IMR-90 (cell line): ENCODE data around the gene TECTA. TPM values are rescaled to one million over a fixed set of nuclear protein-coding genes. Genes with fewer than 3 reads are reported as not detected.

Experiments
- ATAC-seq: fragments of 200-7000 bp; cut with Tn5 transposase; 2 replicates; pipeline ENCODE4 v1.9.1; 2020; ENCODE audit warnings: low read depth, mild to moderate bottlenecking, moderate library complexity
- BruUV-seq: library from RNA; stranded (reverse); fragments of 400-500 nt; replicated peaks from 2 replicates; lab custom pipeline; 2021; lab: Mats Ljungman, UMichigan
- CTCF ChIA-PET: fragments of 300-600 bp; formaldehyde crosslinking; extraction: SDS; loops from one replicate; lab custom pipeline; 2021; ENCODE audit warnings: antibody characterized with exemption; lab: Yijun Ruan, JAX
- POLR2A ChIA-PET: fragments of 300-600 bp; sonication (Branson Sonifier 250); formaldehyde crosslinking; loops from one replicate; lab custom pipeline; 2022; ENCODE audit warnings: antibody characterized with exemption; ENCODE audit not compliant: unreplicated experiment; lab: Charles Lee
- DNase-seq: peaks from one replicate; pipeline ENCODE4 v3.0.0; 2013
- H2AFZ ChIP-seq: replicated peaks from 2 replicates; pipeline ENCODE3; 2013; ENCODE audit warnings: low read length, mild to moderate bottlenecking; ENCODE audit not compliant: poor library complexity
- H2AK5ac ChIP-seq: 2 replicates; pipeline ENCODE4 v1.6.1; 2013; ENCODE audit warnings: low read depth, low read length, inconsistent platforms
- H2AK9ac ChIP-seq: replicated peaks from 2 replicates; pipeline ENCODE3; 2013; ENCODE audit warnings: mild to moderate bottlenecking, low read depth, low read length, moderate library complexity; ENCODE audit not compliant: poor library complexity
- H2BK120ac ChIP-seq: 2 replicates; pipeline ENCODE4 v1.6.1; 2013; ENCODE audit warnings: low read depth, low read length, inconsistent platforms
- H2BK15ac ChIP-seq: 3 replicates; pipeline ENCODE4 v1.6.1; 2013; ENCODE audit warnings: low read depth, low read length, inconsistent platforms
- H2BK20ac ChIP-seq: 2 replicates; pipeline ENCODE4 v1.6.1; 2013; ENCODE audit warnings: low read depth, mild to moderate bottlenecking, inconsistent platforms, low read length, moderate library complexity
- H2BK5ac ChIP-seq: 2 replicates; pipeline ENCODE4 v1.6.1; 2013; ENCODE audit warnings: mild to moderate bottlenecking, low read depth, low read length, inconsistent platforms; ENCODE audit not compliant: poor library complexity, severe bottlenecking
- H3K14ac ChIP-seq: replicated peaks from 2 replicates; pipeline ENCODE4 v1.6.1; 2013; ENCODE audit warnings: low read depth, low read length, inconsistent platforms
- H3K18ac ChIP-seq: 2 replicates; pipeline ENCODE4 v1.6.1; 2013; ENCODE audit warnings: low read depth, low read length, control low read depth
- H3K23ac ChIP-seq: 2 replicates; pipeline ENCODE4 v1.6.1; 2013; ENCODE audit warnings: low read depth, low read length, inconsistent platforms
- H3K27ac ChIP-seq: 2 replicates; pipeline ENCODE4 v1.5.1; 2013; ENCODE audit warnings: mild to moderate bottlenecking, control low read depth, low read length; ENCODE audit not compliant: insufficient read depth
- H3K27me3 ChIP-seq: 2 replicates; pipeline ENCODE4 v1.6.1; 2013; ENCODE audit warnings: low read length; ENCODE audit not compliant: control insufficient read depth, insufficient read depth
- H3K36me3 ChIP-seq: 2 replicates; pipeline ENCODE4 v1.6.1; 2013; ENCODE audit warnings: low read length, mixed read lengths; ENCODE audit not compliant: control insufficient read depth, insufficient read depth
- H3K4ac ChIP-seq: 2 replicates; pipeline ENCODE4 v1.6.1; 2013; ENCODE audit warnings: low read depth, low read length, inconsistent platforms
- H3K4me1 ChIP-seq: 2 replicates; pipeline ENCODE4 v1.6.1; 2013; ENCODE audit warnings: low read length, mixed read lengths; ENCODE audit not compliant: control insufficient read depth, insufficient read depth
- H3K4me2 ChIP-seq: 2 replicates; pipeline ENCODE4 v1.6.1; 2013; ENCODE audit warnings: low read depth, mild to moderate bottlenecking, control low read depth, low read length, moderate library complexity
- H3K4me3 ChIP-seq: 2 replicates; pipeline ENCODE4 v1.5.1; 2013; ENCODE audit warnings: low read depth, mild to moderate bottlenecking, control low read depth, low read length, moderate library complexity; ENCODE audit not compliant: insufficient read depth
- H3K56ac ChIP-seq: 2 replicates; pipeline ENCODE4 v1.6.1; 2013; ENCODE audit warnings: low read length, inconsistent platforms; ENCODE audit not compliant: insufficient read depth; ENCODE audit errors: extremely low read depth
- H3K79me1 ChIP-seq, 2 experiments: 2 replicates each; pipeline ENCODE4 v1.6.1; 2013; ENCODE audit warnings: low read length in 2 of 2, inconsistent platforms in 1 of 2, low read depth in 1 of 2
- H3K9ac ChIP-seq: 2 replicates; pipeline ENCODE4 v1.6.1; 2013; ENCODE audit warnings: low read depth, low read length, control low read depth
- H3K9me1 ChIP-seq: 2 replicates; pipeline ENCODE4 v1.6.1; 2013; ENCODE audit warnings: low read length, inconsistent platforms; ENCODE audit not compliant: insufficient read depth
- H3K9me3 ChIP-seq: 2 replicates; pipeline ENCODE4 v1.6.1; 2013; ENCODE audit warnings: low read length; ENCODE audit not compliant: control insufficient read depth, insufficient read depth
- H4K20me1 ChIP-seq: 2 replicates; pipeline ENCODE4 v1.6.1; 2013; ENCODE audit warnings: low read length, inconsistent platforms; ENCODE audit not compliant: insufficient read depth
- H4K5ac ChIP-seq: 2 replicates; pipeline ENCODE4 v1.6.1; 2013; ENCODE audit warnings: mild to moderate bottlenecking, low read depth, low read length, control low read depth
- H4K8ac ChIP-seq, 2 experiments: 2 replicates each; pipeline ENCODE4 v1.6.1; 2013; ENCODE audit warnings: low read depth in 2 of 2, low read length in 2 of 2, control low read depth in 1 of 2, inconsistent platforms in 1 of 2
- H4K91ac ChIP-seq: 2 replicates; pipeline ENCODE4 v1.6.1; 2013; ENCODE audit warnings: low read depth, low read length, inconsistent platforms; ENCODE audit not compliant: insufficient read depth
- BHLHE40 ChIP-seq: fragments of 150-350 bp; IDR thresholded peaks from 2 replicates; pipeline ENCODE4 v1.6.1; 2016; ENCODE audit warnings: mild to moderate bottlenecking, low read depth, low read length
- CHD1 ChIP-seq: IDR thresholded peaks from 2 replicates; pipeline ENCODE4 v1.6.1; 2012; ENCODE audit warnings: low read depth, low read length, improper control_type of control experiment
- FOS ChIP-seq: fragments of 150-350 bp; IDR thresholded peaks from 2 replicates; pipeline ENCODE4 v1.6.1; 2016; ENCODE audit warnings: low read depth, low read length
- RAD21 ChIP-seq: IDR thresholded peaks from 2 replicates; pipeline ENCODE4 v1.6.1; 2012; ENCODE audit warnings: low read length, improper control_type of control experiment
- RCOR1 ChIP-seq: IDR thresholded peaks from 2 replicates; pipeline ENCODE4 v1.6.1; 2012; ENCODE audit warnings: mild to moderate bottlenecking, low read length, improper control_type of control experiment; ENCODE audit not compliant: insufficient replicate concordance
- WGBS, 2 experiments: methylation state at CpG; one replicate each; pipeline versions ENCODE4 v1.1.5 to v1.1.7; 2013; ENCODE audit warnings: missing lambda C conversion rate in 2 of 2; ENCODE audit not compliant: insufficient read length in 1 of 2; ENCODE audit errors: extremely low coverage in 2 of 2; 5-methylcytosine and 5-hydroxymethylcytosine counted together
- dilution Hi-C: fragments of 300-500 bp; cut with HindIII; formaldehyde crosslinking; loops from one replicate; pipeline ENCODE4 v1.14.3; 2018; ENCODE audit warnings: low sequenced_read_pairs; ENCODE audit not compliant: unreplicated experiment
- in situ Hi-C: fragments of 300-500 bp; cut with MboI; formaldehyde crosslinking; loops from 3 replicates; pipeline ENCODE4 v1.14.3; 2019; ENCODE audit warnings: low sequenced_read_pairs, inconsistent platforms, mixed read lengths
- intact Hi-C: fragments of 100-400 bp; cut with micrococcal nuclease; formaldehyde crosslinking; loops from 2 replicates; pipeline ENCODE4 v1.10.0; 2022
- polyA plus RNA-seq, 3 experiments: library from polyadenylated mRNA; depleted of rRNA; stranded (reverse); fragments of >200 nt; gene quantifications; 2 replicates each; pipeline ENCODE4 v1.2.3, GENCODE V29; 2012; ENCODE audit warnings: low replicate concordance in 1 of 3
- total RNA-seq: library from RNA; depleted of rRNA; stranded (reverse); fragments of >200 nt; gene quantifications from 2 replicates; pipeline ENCODE4 v1.2.3, GENCODE V29; 2012

Gene TECTA
- total and polyA plus RNA-seq, 2 of the 4 experiments (the other 2 are of a cell fraction): 0.17 to 0.18 TPM

DNA sequence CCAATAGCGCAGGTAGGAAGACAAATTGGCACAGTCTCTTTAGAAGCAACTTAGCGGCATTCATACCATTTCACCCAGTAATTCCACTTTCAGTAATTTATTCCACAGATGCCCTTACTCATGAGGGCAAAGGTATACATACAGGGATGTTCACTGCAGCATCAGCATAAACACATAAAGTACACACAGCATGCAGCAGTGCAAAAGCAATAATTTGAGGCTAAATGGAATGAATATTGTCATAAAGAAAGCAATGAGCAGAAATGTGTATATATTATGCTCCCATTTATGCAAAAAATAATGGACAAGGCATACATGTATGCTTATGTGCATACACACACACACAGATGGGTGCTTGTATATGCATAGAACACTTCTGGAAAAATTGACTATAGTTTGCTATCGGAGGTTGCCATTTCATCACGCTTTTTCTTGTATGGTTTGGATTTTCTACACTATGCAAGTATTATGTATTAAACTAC, 50.2 kb downstream of the TECTA start:
- dilution Hi-C loops (no loop called here), intact Hi-C loops (no loop called here), in situ Hi-C loops (no loop called here)
- Histone ChIP-seq H3K27ac (no peak overlapping the region), H2AFZ (no peak overlapping the region), H4K8ac (no peak overlapping the region), H3K36me3 (no peaks in the 10 kb centered on the region), H3K27me3 (peaks cover 3% of the 10 kb centered on the region; the same call in 1 of the 2 replicates), H2BK5ac (no peak overlapping the region), H2BK120ac (no peak overlapping the region), H3K4me2 (no peak overlapping the region), H3K9ac (no peak overlapping the region), H3K18ac (no peak overlapping the region), H4K91ac (no peak overlapping the region), H4K5ac (no peak overlapping the region), H3K14ac (no peak overlapping the region), H3K4me3 (no peak overlapping the region), H2AK9ac (no peak overlapping the region), H3K56ac (no peak overlapping the region), H3K4me1 (no peaks in the 10 kb centered on the region), H3K9me3 (no peaks in the 10 kb centered on the region), H3K9me1 (no peaks in the 10 kb centered on the region), H3K23ac (no peak overlapping the region), H2BK15ac (no peak overlapping the region), H2BK20ac (no peak overlapping the region), H3K4ac (no peak overlapping the region), H4K20me1 (no peaks in the 10 kb centered on the region), H3K79me1 (no peaks in the 10 kb centered on the region), H2AK5ac (no peak overlapping the region)
- BruUV-seq: no TSS peak
- TF ChIP-seq RAD21 (no peak), BHLHE40 (no peak), FOS (no peak), CHD1 (no peak), RCOR1 (no peak)
- DNase-seq: no peak
- ChIA-PET POLR2A (no interaction called here), CTCF (no interaction called here)
- no peak for ATAC-seq
- no CpG with 5 or more reads among the region's 4 CpGs for WGBS, 2 experiments
